ENCODE data around the gene CUEDC1.

DNA sequence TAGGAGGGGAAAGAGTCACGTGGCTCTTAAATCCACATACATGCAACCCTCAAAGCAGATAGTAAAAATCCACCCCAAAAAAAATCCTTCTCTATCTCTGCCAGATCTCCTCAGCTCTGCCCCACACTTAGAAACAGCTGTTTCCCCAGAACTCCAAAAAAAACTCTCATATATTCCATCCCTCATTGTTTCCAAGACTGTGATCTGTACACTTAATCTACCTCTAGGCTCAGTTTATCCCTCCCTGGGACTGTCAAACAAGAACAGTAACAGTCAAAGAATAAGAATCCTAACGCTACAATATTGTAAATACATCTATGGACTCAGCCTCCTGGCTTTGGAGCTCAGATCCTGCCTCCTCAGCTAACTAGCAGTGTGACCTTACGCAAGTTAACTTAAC is 11.6 kb downstream of the CUEDC1 start:
- TF ChIP-seq CTCF (IDR thresholded peaks at IDR 0.05), result no peak
- no peak for TF ChIP-seq POLR2A (IDR thresholded peaks at IDR 0.05)
